NCI-H2081 treated with DMSO at 0.1 percent for 48 hours (cell line): ENCODE data around the gene CFAP46.

Source experiments
- DNase-seq: peaks from one replicate; lab custom pipeline; 2025; lab: John Stamatoyannopoulos, UW

CFAP46 gene

DNA sequence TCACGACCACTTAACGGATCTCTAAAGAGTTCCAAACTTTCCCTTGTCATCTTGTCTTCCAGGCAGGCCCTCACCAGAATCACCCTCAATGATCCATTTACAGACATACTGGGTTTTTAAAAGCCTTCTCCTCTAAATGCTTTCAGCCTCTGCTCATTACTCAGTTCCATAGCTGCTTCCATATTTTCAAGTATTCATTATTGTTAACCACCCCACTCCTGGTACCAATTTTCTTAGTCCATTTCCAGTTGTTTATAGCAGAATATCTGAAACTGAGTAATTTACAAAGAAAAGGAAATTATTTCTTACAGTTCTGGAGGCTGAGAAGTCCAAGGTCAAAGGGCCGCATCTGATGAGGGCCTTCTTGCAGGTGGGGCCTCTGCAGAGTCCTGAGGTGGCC lies 100.0 kb downstream of the CFAP46 start:
- DNase-seq: no peak

DNA sequence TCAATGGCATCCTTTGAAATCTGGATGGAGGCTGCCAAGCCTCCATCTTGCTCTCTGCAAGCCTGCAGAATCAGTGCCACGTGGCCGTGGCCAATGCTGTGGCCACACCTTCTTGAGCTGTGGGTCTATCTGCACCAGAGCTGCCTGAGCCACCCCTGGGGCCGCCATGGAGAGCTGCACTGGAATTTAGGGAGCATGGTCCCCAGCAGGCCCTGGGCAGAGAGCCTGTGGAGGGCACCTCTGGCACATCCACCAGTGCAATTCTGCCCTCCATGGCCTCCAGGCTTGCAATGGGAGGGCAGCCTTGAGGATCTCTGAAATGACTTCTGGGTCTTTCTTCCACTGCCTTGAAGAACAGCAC lies 100.8 kb downstream of the CFAP46 start:
- no peak for DNase-seq

DNA sequence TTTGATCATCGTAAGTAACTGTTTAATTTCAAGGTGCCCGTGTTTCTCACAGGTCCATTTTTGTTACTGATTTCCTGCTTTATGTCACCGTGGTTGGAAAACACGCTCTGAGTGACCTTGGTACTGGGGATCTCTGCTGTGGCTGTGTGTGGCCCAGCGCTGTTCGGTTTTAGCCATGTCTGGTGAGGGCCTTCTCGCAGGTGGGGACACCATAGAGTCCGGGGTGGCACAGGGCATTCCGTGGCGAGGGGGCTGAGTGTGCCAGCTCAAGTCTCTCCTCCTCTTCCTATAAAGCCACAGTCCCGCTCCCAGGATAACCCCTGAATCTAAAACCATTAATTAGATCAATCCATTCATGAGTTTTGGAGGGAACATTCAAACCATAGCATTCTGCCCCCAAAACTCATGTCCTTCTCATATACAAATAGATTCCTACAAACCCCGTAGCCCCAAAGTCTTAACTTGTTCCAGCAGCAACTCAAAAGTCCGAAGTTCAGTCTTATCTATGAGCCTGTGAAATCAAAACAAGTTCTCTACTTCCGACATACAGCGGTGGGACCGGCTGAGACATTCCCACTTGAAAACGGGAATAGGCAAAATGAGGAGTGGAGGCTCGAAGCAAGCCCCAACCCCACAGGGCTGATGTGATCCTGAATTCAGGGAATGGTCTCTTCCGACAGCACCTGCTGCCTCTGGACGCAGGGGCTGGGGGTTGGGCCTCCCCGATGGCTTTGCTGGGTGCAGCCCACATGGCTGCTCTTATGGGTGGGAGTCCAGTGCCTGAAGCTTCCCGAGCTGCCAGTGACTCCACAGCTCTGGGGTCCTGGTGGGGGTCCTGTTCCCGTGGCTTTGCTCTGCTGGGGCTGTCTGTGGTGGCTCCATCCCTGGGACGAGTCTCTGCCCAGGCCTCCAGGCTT lies 101.4 kb downstream of the CFAP46 start:
- no peak for DNase-seq

DNA sequence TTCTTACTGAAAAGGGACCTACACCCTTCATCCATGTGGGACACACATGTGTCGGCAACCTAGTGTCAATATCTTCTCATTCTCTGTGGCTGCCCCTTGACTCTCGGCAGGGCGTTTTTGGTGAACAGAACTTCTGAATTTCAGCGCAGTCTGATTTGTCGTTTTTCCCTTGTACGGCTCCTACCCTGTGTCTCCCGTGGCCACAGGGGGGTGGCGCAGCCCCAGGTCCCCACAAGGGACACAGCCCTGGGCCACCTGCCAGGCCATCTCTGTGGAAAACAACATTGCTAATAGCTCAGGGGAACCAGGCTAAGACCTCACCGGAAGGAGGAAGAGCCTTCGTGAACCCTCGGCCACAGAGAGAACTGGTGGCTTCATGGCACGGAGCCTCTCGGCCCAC lies 103.3 kb downstream of the CFAP46 start:
- DNase-seq: no peak

DNA sequence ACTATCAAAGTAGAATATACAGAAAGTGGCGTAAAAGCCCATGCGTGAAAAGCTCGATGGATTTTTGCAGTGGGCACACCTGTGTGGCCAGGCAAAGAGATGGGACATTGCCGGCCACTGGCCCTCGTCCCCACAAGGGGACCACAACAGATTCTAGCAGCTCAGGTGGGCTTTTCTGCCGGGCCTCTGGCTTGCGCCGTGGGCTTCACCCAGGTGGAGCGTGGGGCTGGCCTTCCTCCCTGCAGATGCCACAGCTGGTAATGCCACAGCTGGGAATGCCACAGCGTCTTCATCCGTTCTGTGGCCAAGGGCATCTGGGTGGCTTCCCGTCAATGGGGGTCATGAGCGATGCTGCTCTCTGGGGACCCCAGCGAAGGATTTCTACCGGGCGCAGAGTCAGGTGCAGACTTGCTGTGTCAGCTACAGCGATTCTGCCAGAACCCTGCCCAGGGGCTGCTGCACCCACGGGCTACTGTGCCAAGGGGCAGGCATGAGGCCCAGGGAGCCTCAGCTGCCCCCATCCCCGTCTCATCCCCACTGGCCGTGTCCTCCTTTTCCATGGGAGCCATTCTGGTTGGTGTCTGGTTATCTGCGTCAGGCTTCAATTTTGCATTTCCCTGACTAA lies 103.9 kb downstream of the CFAP46 start:
- DNase-seq: no peak

DNA sequence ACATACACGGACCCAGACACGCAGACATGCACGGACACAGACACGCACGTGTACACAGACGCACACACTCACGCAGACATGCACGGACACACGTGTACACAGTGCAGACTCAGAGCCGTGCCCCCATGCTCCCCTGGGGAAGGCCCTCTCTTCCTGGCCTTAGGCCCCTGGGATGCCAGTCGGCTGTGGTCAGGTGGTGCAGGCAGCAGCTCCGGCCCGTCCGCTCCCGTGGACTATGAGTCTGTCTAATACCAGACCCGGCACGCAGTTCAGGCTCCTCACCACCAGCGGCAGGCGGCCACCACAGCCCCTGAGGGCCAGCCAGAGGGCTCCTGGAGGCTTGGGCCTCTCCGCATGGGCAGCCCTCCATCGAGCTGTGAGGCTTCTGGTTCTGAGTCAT lies 104.5 kb downstream of the CFAP46 start:
- no peak for DNase-seq

DNA sequence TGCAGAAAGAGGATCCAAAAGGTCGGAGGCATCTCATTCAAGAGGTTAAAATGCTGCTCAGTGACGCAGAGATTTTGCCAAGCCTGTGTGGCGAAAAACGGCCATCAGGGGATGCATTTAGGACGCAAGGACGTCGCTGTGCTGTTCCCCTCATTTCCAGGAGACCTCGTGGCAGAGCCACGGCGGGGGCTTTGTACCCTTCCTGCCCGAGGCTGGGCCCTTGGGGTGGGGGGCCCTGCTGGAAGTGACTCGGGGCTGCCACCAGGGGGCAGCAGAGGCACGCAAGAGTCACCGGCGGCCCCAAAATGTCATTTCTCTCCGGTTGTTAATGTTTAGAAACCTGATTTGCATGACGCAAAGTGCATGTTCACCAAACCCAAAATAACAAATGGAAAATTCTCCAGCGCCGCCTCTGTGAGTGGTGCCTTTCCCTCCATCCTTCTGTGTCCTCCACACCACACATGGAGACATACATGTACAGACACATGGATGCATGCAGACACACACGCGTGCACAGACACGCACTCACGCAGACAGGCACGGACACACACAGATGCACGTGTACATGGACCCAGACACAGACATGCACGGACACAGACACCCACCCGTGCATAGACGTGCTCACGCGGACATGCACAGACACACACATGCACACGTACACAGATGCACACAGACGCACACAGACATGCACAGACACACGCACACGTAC lies 105.4 kb downstream of the CFAP46 start:
- DNase-seq: no peak

DNA sequence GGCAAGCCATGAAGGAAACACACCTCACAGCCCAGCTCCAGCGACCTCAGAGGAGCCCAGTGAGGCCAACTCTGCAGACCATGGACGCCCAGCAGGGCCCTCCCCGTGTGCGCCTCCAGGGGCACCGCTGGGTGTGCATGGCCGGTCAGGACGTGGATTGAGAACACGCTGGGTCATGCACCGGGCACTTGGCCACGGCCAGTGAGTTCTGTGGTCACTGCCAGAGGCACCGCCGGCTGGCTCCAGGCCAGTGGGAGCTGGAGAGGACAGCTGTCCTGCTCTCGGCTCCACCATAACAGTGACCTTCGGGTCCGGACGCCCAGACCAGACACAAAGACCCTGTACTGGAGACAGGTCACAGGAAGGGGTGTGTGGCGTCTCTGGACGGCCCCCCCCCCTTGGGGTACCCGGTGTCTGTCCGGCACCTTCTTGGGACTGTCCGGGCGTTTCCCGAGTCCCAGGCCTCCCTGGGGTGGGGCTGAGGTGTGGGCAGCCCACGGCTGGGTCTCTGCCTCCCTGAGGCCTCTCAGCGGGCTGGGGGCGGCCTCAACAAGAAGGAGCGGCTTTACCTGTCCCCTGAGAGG lies 106.0 kb downstream of the CFAP46 start:
- no peak for DNase-seq

DNA sequence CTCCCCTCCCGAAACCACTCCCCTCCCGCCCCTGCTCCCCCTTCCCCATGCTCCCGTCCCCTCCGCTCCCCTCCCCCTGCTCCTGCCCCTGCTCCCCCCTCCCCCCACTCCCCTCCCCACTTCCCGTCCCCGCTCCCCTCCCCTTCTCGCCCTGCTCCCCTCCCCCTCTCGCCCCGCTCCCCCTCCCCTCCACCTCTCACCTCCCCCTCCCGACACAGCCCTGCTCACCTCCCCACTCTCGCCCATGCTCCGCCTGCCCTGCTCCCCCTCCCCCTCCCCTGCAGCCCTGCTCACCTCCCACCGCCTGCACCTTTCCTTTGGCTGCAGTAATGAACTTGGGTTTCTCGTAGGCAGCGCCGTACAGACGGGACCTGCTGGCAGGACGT lies 106.5 kb downstream of the CFAP46 start:
- no peak for DNase-seq

DNA sequence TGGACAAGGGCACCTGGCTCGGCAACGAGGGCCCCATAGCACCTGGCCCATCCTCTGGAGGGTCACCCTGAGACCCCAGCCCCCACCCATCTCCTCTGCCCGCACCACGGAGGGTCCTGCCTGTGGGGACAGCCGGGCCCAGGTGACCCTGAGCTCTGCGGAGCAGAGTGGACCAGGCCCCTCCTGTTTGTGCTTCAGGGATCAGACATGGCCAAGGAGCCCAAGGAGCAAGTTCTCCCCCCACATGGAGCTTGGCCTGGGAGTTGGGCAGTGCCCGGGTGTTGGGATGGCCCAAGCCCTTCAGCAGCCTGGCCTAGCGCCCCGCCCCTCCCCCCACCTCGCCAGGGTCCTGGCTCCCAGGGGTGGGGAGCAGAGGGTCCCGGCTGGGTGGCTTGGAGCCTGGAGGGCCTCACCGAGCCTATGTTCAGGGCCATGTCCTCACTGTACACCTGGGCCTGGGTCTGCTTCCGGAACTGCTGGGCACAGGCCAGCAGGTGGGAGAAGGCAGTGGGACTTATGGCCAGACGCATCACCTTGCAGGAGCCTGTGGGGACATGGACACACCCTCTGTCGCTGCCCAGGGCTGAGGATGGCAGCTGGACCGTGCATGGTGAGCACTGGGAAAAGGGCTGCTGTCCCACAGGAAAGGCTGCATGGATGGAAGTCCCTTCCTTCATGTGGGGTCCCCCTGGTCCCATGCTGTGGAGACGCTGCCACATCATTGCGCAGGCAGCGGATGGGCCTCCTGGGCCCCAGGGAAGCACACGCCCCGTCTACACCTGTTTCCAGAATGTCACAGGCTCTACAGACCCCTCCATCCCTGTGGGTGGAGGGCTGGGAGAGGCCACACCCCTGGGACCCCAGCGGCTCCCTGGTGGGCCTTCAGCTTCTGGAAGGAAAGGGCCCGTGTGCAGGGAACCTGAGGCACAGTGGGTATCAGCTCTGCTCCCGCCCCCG lies 107.2 kb downstream of the CFAP46 start:
- DNase-seq: no peak

DNA sequence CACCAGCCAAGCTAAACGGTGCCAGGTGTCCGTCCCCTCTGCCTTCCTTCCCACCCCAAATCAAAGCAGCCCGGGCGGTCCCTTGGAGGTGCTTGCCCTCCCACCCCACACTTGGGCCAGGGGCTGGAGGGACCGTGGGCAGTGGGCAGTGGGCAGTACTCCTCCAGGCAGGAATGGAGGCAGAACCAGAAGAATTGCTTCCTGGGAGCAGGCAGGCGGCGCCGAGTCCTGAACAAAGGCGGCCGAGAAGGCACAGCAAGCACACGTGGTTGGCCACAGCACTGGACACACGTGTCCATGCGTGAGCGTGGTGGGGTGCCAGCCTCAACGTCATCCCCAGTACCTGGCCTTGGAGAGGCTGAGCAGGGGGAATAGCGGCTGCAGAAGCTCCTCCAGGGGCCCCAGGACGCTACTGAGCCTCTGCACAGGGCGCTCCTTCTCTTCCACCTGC lies 108.0 kb downstream of the CFAP46 start:
- DNase-seq: no peak

DNA sequence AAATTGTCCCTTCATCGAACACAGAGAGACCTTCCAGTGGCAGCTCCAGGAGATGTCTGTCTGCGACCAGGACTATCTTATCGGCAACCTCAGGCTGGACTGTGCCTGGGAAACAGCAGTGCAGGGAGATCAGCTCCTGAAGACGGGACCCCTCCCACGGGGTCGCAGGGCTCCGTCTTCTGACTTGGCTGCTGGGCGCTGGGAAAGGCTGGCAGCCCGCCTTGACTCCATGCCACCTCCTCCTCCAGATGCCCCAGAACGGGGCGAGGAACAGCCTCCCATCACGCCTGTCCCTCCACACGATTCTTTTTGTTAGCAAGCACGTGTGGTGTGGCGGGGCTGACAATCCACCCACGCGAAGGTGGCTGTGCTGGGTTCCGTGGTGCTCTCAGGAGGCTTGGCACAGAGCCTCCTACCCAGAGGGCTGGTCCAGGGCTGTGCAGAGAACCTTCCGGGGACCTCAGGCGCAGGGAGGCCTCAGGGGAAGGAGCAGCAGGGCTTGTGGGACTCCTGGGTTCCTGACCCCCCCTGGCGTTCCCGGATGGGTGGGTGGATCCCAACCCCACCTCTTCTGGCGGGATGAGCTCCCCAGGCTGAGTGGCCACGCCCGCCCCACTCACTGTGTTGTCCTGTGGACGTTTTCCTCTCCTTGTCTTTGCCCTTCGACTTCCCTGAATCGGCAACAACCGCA lies 108.8 kb downstream of the CFAP46 start:
- DNase-seq: no peak

DNA sequence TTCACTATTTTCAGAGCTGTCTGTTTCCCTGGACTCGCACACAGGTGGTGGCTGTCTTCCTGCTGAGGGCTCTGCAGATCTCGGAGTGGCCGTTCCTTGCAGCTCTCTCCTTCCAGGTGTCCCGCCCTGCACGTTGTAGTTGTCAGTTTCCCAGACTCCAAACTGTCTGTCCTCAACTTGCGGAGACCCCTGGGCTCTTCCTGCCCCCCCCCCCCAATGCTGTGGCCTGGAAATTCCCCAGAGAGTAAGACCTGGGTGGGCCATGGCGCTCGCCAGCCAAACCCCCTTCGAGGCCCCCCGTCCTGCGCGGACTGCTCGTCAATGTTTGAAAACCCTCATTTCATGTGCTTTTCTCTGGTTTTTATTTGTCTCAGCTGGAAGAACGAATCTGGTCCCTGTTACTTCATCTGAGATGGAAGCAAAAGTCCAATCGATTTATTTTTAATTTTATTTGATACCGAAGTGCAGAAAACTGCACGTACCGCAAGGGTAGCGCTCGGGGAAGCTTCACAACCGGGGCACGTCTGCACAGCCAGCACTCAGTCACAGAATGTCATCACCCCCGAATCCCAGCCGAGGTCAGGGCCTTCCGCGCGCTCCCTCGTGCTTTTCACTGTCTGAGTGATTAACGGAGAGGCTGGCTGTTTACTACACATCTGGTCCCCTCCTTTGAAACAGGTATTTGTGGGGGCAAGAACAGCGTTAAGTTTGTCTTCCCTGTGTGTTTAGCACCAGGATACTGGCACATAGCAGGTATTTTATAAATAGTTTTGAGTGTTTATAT lies 110.0 kb downstream of the CFAP46 start:
- no peak for DNase-seq

DNA sequence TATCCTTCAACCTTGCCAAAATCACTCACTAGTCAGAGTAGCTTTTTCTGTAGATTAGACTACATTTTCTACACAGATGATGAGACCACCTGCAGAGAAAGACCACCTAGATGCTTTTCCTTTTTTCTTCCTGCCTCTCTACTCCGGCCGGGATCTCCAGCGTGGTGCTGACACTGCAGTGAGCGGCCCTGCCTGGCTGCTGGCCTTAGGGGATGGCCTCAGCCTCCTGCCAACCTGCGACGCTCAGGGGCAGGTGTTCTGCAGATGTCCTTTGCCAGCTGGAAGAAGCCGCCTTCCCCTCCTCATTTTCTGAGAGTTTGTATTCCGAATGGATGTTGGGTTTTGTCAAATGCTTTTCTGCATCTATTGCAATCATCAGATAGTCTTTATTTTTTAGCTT lies 113.0 kb downstream of the CFAP46 start:
- DNase-seq: no peak

DNA sequence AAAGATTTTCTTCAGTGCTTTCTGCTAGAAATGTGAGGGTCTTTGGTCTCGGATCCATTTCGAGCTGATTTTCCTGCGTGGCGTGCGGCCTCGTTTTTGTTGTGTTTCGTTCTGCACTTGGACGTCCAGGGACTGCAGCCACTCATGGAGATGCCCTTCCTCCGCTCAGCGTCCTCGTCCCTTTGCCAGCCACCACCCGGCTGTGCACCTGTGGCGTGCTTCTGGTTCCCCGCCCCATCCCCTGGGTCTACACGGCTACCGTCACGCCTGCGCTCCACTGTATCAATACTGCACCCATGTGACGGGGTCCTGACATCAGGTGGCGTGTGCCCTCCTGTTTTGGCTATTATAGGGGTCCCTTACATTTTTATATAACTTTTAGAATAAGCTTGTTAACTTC lies 113.7 kb downstream of the CFAP46 start:
- DNase-seq: no peak

DNA sequence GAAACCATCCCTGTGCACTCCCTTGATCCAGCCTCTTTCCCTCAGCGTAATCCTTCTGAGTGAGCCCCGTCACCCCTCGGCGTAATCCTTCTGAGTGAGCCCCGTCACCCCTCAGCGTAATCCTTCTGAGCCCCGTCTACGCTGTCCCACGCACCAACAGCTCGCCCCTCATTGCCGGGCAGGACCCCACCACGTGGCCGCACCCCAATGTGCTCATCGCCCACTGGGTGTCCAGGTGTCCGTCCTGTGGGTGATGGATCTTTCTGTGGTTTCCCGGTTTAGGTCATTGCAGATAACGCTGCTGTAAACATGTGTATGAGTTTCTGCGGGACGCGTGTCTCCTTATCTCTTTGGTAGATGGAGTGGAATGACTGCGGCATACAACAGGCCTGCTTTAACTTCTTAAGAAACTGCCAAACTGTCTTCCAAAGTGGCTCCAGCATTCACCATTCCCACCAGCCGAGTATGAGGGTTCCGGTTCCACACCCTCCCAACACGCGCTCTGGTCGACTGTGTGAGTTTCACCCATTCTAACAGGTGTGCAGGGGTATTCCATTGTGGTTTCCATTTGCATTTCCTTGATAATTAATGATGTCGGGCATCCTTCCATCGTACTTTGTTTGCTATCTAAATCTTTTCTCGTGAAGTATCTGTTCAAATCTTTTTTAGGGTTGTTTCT lies 114.4 kb downstream of the CFAP46 start:
- no peak for DNase-seq

DNA sequence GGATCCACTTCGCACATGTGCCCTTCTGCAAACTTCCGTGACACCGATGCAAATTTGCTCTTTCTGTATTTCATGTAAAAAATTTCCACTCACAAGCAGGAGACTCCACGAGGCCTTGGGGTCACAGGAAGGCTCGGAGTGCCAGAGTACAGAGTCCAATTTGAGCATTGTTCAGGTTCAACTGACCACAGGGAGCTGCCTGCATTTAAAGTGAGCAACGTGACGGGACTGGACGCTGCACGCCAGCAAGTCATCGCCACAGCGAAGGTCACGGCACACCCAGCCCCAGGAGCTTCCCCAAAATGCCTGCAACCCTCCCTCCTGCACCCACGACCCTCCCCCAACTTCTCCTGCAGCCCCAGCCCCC lies 115.0 kb downstream of the CFAP46 start:
- no peak for DNase-seq

DNA sequence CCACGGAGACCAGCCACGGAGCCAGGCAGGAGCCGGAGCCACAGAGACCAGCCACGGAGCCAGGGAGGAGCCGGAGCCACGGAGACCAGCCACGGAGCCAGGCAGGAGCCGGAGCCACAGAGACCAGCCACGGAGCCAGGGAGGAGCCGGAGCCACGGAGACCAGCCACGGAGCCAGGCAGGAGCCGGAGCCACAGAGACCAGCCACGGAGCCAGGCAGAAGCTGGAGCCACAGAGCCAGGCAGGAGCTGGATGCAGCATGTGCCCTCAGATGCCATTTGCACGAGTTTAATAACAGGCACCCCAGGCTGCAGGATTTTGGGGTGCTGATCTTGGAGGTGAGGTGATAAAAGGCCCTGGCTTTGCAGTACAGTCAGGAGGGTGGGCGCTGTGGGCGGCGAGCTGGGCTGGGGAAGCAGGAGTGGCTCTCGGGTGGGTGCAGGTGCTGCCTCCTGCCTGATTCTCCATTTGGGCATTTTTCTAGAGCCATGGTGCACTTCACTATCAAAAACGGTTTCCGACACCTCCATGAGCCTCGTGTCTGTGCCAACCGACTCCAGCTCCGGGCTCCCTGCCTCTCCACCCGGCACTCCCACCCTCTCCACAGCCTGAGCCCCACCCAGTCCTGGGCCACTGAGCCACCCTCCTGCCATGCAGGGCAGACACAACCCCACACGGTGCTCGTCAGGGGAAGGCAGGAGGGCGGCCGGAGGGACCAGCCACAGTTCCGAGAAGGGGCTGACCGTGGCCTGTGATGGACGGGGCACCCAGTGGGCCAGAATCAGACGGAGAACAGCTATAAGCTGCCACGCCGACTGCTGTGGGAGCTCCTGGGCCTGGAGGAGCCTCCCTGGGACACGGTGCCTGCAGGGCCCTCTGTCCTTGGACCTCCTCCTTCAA lies 115.6 kb downstream of the CFAP46 start:
- DNase-seq: no peak
